H9 (cell line): ENCODE data around the gene ADAM30. TPM values are rescaled to one million over a fixed set of nuclear protein-coding genes. Genes with fewer than 3 reads are reported as not detected.

Source experiments
- DNase-seq: peaks from one replicate; pipeline ENCODE4 v3.0.0-alpha.2; 2017
- H2AFZ ChIP-seq: one replicate; pipeline ENCODE4 v1.6.1; 2013; ENCODE audit warnings: mild to moderate bottlenecking, low read length, control low read depth, moderate library complexity
- H2AK5ac ChIP-seq: 2 replicates; pipeline ENCODE4 v1.6.1; 2013; ENCODE audit warnings: low read length, control low read depth, mixed read lengths; ENCODE audit not compliant: insufficient read length
- H2BK120ac ChIP-seq: one replicate; pipeline ENCODE4 v1.6.1; 2013; ENCODE audit warnings: low read depth, mild to moderate bottlenecking, low read length, control low read depth, inconsistent platforms; ENCODE audit not compliant: poor library complexity, severe bottlenecking
- H2BK12ac ChIP-seq: 2 replicates; pipeline ENCODE4 v1.6.1; 2013; ENCODE audit warnings: low read length, control low read depth, mixed read lengths, low read depth; ENCODE audit not compliant: insufficient read length
- H2BK15ac ChIP-seq: 2 replicates; pipeline ENCODE4 v1.6.1; 2013; ENCODE audit warnings: low read depth, low read length, control low read depth
- H2BK20ac ChIP-seq: one replicate; pipeline ENCODE4 v1.6.1; 2013; ENCODE audit warnings: low read depth, mild to moderate bottlenecking, low read length, control low read depth, inconsistent platforms; ENCODE audit not compliant: poor library complexity, severe bottlenecking
- H2BK5ac ChIP-seq: 2 replicates; pipeline ENCODE4 v1.6.1; 2013; ENCODE audit warnings: low read length, control low read depth, mixed read lengths; ENCODE audit not compliant: insufficient read length
- H3K14ac ChIP-seq: 2 replicates; pipeline ENCODE4 v1.6.1; 2013; ENCODE audit warnings: low read length, control low read depth; ENCODE audit not compliant: insufficient read depth
- H3K18ac ChIP-seq: 2 replicates; pipeline ENCODE4 v1.6.1; 2013; ENCODE audit warnings: low read depth, mild to moderate bottlenecking, mixed read lengths, low read length, control low read depth; ENCODE audit not compliant: insufficient read length
- H3K23ac ChIP-seq: 2 replicates; pipeline ENCODE4 v1.6.1; 2013; ENCODE audit warnings: low read length, control low read depth, mixed read lengths, low read depth; ENCODE audit not compliant: insufficient read length
- H3K23me2 ChIP-seq: 2 replicates; pipeline ENCODE4 v1.6.1; 2013; ENCODE audit warnings: low read depth, mild to moderate bottlenecking, mixed read lengths, low read length, control low read depth; ENCODE audit not compliant: insufficient read length, poor library complexity, severe bottlenecking
- H3K27ac ChIP-seq: 2 replicates; pipeline ENCODE4 v1.5.1; 2013; ENCODE audit warnings: low read length, control low read depth, mixed read lengths, low read depth; ENCODE audit not compliant: insufficient read length
- H3K27me3 ChIP-seq: 2 replicates; pipeline ENCODE4 v1.6.1; 2013; ENCODE audit warnings: low read length, control low read depth, inconsistent platforms; ENCODE audit not compliant: insufficient read depth
- H3K4ac ChIP-seq: 2 replicates; pipeline ENCODE4 v1.6.1; 2013; ENCODE audit warnings: low read depth, mild to moderate bottlenecking, control low read depth, inconsistent platforms, low read length, moderate library complexity
- H3K4me1 ChIP-seq: 2 replicates; pipeline ENCODE4 v1.6.1; 2013; ENCODE audit warnings: low read length, control low read depth, inconsistent platforms; ENCODE audit not compliant: insufficient read depth
- H3K4me2 ChIP-seq: 2 replicates; pipeline ENCODE4 v1.6.1; 2013; ENCODE audit warnings: low read length, control low read depth, mixed read lengths; ENCODE audit not compliant: insufficient read length, insufficient read depth
- H3K56ac ChIP-seq: 2 replicates; pipeline ENCODE4 v1.6.1; 2013; ENCODE audit warnings: low read depth, mild to moderate bottlenecking, mixed read lengths, low read length, control low read depth; ENCODE audit not compliant: insufficient read length
- H3K79me1 ChIP-seq: 2 replicates; pipeline ENCODE4 v1.6.1; 2013; ENCODE audit warnings: low read depth, mild to moderate bottlenecking, moderate library complexity, low read length, control low read depth, inconsistent platforms; ENCODE audit not compliant: insufficient read depth, poor library complexity, severe bottlenecking
- H3K79me2 ChIP-seq: 2 replicates; pipeline ENCODE4 v1.6.1; 2013; ENCODE audit warnings: low read length, control low read depth, inconsistent platforms; ENCODE audit not compliant: insufficient read depth
- H3K9ac ChIP-seq: 2 replicates; pipeline ENCODE4 v1.6.1; 2013; ENCODE audit warnings: low read length, control low read depth, mixed read lengths; ENCODE audit not compliant: insufficient read length; ENCODE audit errors: extremely low read depth
- H3K9me3 ChIP-seq: one replicate; pipeline ENCODE4 v1.6.1; 2013; ENCODE audit warnings: low read depth, low read length, inconsistent platforms; ENCODE audit not compliant: control insufficient read depth
- H3T11ph ChIP-seq: one replicate; pipeline ENCODE4 v1.6.1; 2013; ENCODE audit warnings: mild to moderate bottlenecking, low read length, control low read depth, inconsistent platforms
- H4K20me1 ChIP-seq: one replicate; pipeline ENCODE4 v1.6.1; 2013; ENCODE audit not compliant: control insufficient read depth, insufficient read length, insufficient read depth
- H4K5ac ChIP-seq: 2 replicates; pipeline ENCODE4 v1.6.1; 2013; ENCODE audit warnings: low read depth, mild to moderate bottlenecking, mixed read lengths, low read length, control low read depth; ENCODE audit not compliant: insufficient read length
- H4K8ac ChIP-seq: replicated peaks from 2 replicates; pipeline ENCODE4 v1.6.1; 2013; ENCODE audit warnings: low read length, control low read depth, mixed read lengths, low read depth; ENCODE audit not compliant: insufficient read length
- H4K91ac ChIP-seq: 2 replicates; pipeline ENCODE4 v1.6.1; 2013; ENCODE audit warnings: low read depth, mild to moderate bottlenecking, moderate library complexity, mixed read lengths, low read length, control low read depth; ENCODE audit not compliant: insufficient read length
- H3K27ac Mint-ChIP-seq, 3 experiments: 2 replicates in 2 of 3; 3 replicates in 1 of 3; pipeline ENCODE4 v1.8.0; 2020 to 2021; ENCODE audit warnings: mixed read lengths in 3 of 3, mild to moderate bottlenecking in 1 of 3, moderate library complexity in 1 of 3
- H3K27me3 Mint-ChIP-seq: 2 replicates; pipeline ENCODE4 v1.8.0; 2021; ENCODE audit warnings: low read depth, mild to moderate bottlenecking, moderate library complexity, mixed read lengths
- H3K36me3 Mint-ChIP-seq, 3 experiments: 2 replicates in 2 of 3; 3 replicates in 1 of 3; pipeline ENCODE4 v1.8.0; 2020 to 2021; ENCODE audit warnings: low read depth in 3 of 3, mixed read lengths in 3 of 3; ENCODE audit not compliant: insufficient read depth in 1 of 3
- H3K4me1 Mint-ChIP-seq, 2 experiments: 2 replicates each; pipeline ENCODE4 v1.8.0; 2020; ENCODE audit warnings: mixed read lengths in 2 of 2
- H3K4me3 Mint-ChIP-seq, 2 experiments: 2 replicates in 1 of 2; 3 replicates in 1 of 2; pipeline ENCODE4 v1.8.0; 2020 to 2021; ENCODE audit warnings: mild to moderate bottlenecking in 2 of 2, mixed read lengths in 2 of 2, moderate library complexity in 1 of 2
- H3K9me3 Mint-ChIP-seq, 2 experiments: 2 replicates in 1 of 2; 3 replicates in 1 of 2; pipeline ENCODE4 v1.8.0; 2020; ENCODE audit warnings: mild to moderate bottlenecking in 2 of 2, mixed read lengths in 2 of 2, moderate library complexity in 1 of 2
- CTCF ChIP-seq: fragments of 200-600 bp; sonication (generic); conservative IDR thresholded peaks from 3 replicates; pipeline ENCODE4 v1.8.0; 2021; ENCODE audit warnings: antibody characterized with exemption, mild to moderate bottlenecking
- WGBS: extraction: QIAGEN DNeasy Blood & Tissue Kit; methylation state at CpG from one replicate; pipeline ENCODE4 v1.1.7; 2013; ENCODE audit warnings: missing lambda C conversion rate, low lambda C conversion rate, mixed read lengths; ENCODE audit not compliant: insufficient read length; ENCODE audit errors: extremely low coverage; 5-methylcytosine and 5-hydroxymethylcytosine counted together
- total RNA-seq: library from RNA; stranded (reverse); gene quantifications from 2 replicates; pipeline ENCODE4 v1.2.1, GENCODE V29; 2021

The ADAM30 gene
- total RNA-seq, 1 experiment from 2014 or later = not detected

- Histone ChIP-seq H3K23me2 (no peaks in the 10 kb centered on the region), H3K4me1 (no peaks in the 10 kb centered on the region), H3T11ph (no peak overlapping the region), H3K14ac (no peak overlapping the region), H3K4me2 (no peak overlapping the region), H2BK20ac (no peak overlapping the region), H2BK12ac (no peak overlapping the region), H3K18ac (no peak overlapping the region), H3K56ac (no peak overlapping the region), H3K27ac (no peak overlapping the region), H3K79me1 (no peaks in the 10 kb centered on the region), H3K27me3 (no peaks in the 10 kb centered on the region), H4K91ac (no peak overlapping the region), H2BK5ac (no peak overlapping the region), H4K8ac (no peak overlapping the region), H2AK5ac (no peak overlapping the region), H2BK15ac (no peak overlapping the region), H3K79me2 (no peaks in the 10 kb centered on the region), H4K20me1 (no peaks in the 10 kb centered on the region), H4K5ac (no peak overlapping the region), H2BK120ac (no peak overlapping the region), H3K9ac (no peak overlapping the region), H3K9me3 (no peaks in the 10 kb centered on the region), H2AFZ (no peak overlapping the region), H3K4ac (no peak overlapping the region), H3K23ac (no peak overlapping the region)
- no peak for DNase-seq
- Mint-ChIP-seq H3K4me3 (no peak overlapping the region), H3K4me1 (peaks cover 0 to 2% of the 10 kb centered on the region in 2 experiments; a peak in 2 of 4 replicates), H3K27ac (no peak overlapping the region), H3K9me3 (no peaks in the 10 kb centered on the region), H3K27me3 (no peaks in the 10 kb centered on the region), H3K36me3 (peaks cover 24 to 81% (median 53%) of the 10 kb centered on the region in 3 experiments; a peak in 6 of 7 replicates)
- WGBS = no CpG with 5 or more reads among the region's 7 CpGs
- TF ChIP-seq CTCF = no peak
Observed at GRCh38 chr1:119918301-119918700, 22.0 kb upstream of the ADAM30 start.
